Cardiac muscle cell (in vitro differentiated cells and primary cell): ENCODE results near the gene PITX1. TPM values are rescaled to one million over a fixed set of nuclear protein-coding genes. Genes with fewer than 3 reads are reported as not detected.
"Not testable (repeated sequence)": the region's sequence is repeated elsewhere in the genome, so short reads cannot be mapped to it uniquely, and the experiment has no call there.

Source experiments
- DNase-seq, 2 donors: peaks; one replicate each; pipeline versions ENCODE4 v3.0.0 to v3.0.0-alpha.2; 2010 to 2017; ENCODE audit warnings: low read depth in 1 of 2, low spot score in 1 of 2
- H3K27ac ChIP-seq: fragments of 200-600 bp; sonication (generic); 2 replicates; pipeline ENCODE4 v1.5.1; 2016
- H3K27me3 ChIP-seq: fragments of 200-600 bp; sonication (generic); 2 replicates; pipeline ENCODE4 v1.6.0; 2016; ENCODE audit warnings: control low read depth
- H3K36me3 ChIP-seq: fragments of 200-600 bp; sonication (generic); 2 replicates; pipeline ENCODE4 v1.5.1; 2016; ENCODE audit warnings: control low read depth
- H3K4me1 ChIP-seq: fragments of 200-600 bp; sonication (generic); 2 replicates; pipeline ENCODE4 v1.8.1; 2017; ENCODE audit warnings: low read depth, mild to moderate bottlenecking, mixed run types
- H3K4me3 ChIP-seq: fragments of 200-600 bp; sonication (generic); 2 replicates; pipeline ENCODE4 v1.5.1; 2016; ENCODE audit warnings: mild to moderate bottlenecking
- H3K9me3 ChIP-seq: fragments of 200-600 bp; sonication (generic); 2 replicates; pipeline ENCODE4 v1.5.1; 2017; ENCODE audit warnings: low read depth, mild to moderate bottlenecking, control low read depth
- CTCF ChIP-seq: IDR thresholded peaks from 2 replicates; pipeline ENCODE4 v1.5.1; 2012; ENCODE audit warnings: low read depth, mild to moderate bottlenecking, low read length
- polyA plus RNA-seq: library from polyadenylated mRNA; unstranded; fragments of >200 nt; fragmentation: Nextera tagmentation; extraction: Ambion mirVana; gene quantifications from 2 replicates; pipeline ENCODE4 v1.2.1, GENCODE V29; 2016
- total RNA-seq: library from RNA; depleted of rRNA; stranded (reverse); fragments of >200 nt; gene quantifications from 2 replicates; pipeline ENCODE4 v1.2.3, GENCODE V29; 2016

The PITX1 gene
- total and polyA plus RNA-seq, 2 experiments from 2014 or later, result 0.35 TPM; not detected in 1

GRCh38 chr5:135008556-135008955, 25.5 kb downstream of the PITX1 start:
- H3K36me3 ChIP-seq, result no peaks in the 10 kb centered on the region
- no peak for DNase-seq
- H3K27me3 ChIP-seq, result peaks cover 37% of the 10 kb centered on the region
- no peak overlapping the region for H3K27ac ChIP-seq
- H3K4me3 ChIP-seq, result no peak overlapping the region
- no peaks in the 10 kb centered on the region for H3K9me3 ChIP-seq
- H3K4me1 ChIP-seq, result no peaks in the 10 kb centered on the region
- TF ChIP-seq CTCF, result no peak

GRCh38 chr5:135007749-135008363, 26.2 kb downstream of the PITX1 start:
- H3K4me1 ChIP-seq, result no peaks in the 10 kb centered on the region
- H3K27me3 ChIP-seq, result peaks cover 32% of the 10 kb centered on the region
- H3K27ac ChIP-seq, result no peak overlapping the region
- no peaks in the 10 kb centered on the region for H3K9me3 ChIP-seq
- TF ChIP-seq CTCF, result no peak
- no peaks in the 10 kb centered on the region for H3K36me3 ChIP-seq
- DNase-seq, result no peak
- no peak overlapping the region for H3K4me3 ChIP-seq

- no peak for DNase-seq
Observed at GRCh38 chr5:135007305-135007704, 26.7 kb downstream of the PITX1 start.

GRCh38 chr5:135005076-135005475, 29.0 kb downstream of the PITX1 start:
- TF ChIP-seq CTCF, result no peak
- Histone ChIP-seq H3K4me1 (no peaks in the 10 kb centered on the region), H3K4me3 (no peak overlapping the region), H3K27me3 (peaks cover 15% of the 10 kb centered on the region), H3K9me3 (no peaks in the 10 kb centered on the region), H3K27ac (no peak overlapping the region), H3K36me3 (no peaks in the 10 kb centered on the region)
- no peak for DNase-seq

More at GRCh38 chr5:135007305-135007704, 26.7 kb downstream of the PITX1 start:
- H3K27me3 ChIP-seq, result peaks cover 28% of the 10 kb centered on the region
- no peak for TF ChIP-seq CTCF
- H3K4me3 ChIP-seq, result no peak overlapping the region
- H3K27ac ChIP-seq, result no peak overlapping the region
- no peaks in the 10 kb centered on the region for H3K36me3 ChIP-seq
- H3K9me3 ChIP-seq, result no peaks in the 10 kb centered on the region
- H3K4me1 ChIP-seq, result no peaks in the 10 kb centered on the region

GRCh38 chr5:135004376-135004775, 29.7 kb downstream of the PITX1 start:
- H3K4me1 ChIP-seq, result no peaks in the 10 kb centered on the region
- H3K27me3 ChIP-seq, result peaks cover 8% of the 10 kb centered on the region
- no peak for DNase-seq
- TF ChIP-seq CTCF, result no peak
- H3K27ac ChIP-seq, result no peak overlapping the region
- H3K4me3 ChIP-seq, result no peak overlapping the region
- no peaks in the 10 kb centered on the region for H3K36me3 ChIP-seq
- no peaks in the 10 kb centered on the region for H3K9me3 ChIP-seq

GRCh38 chr5:134998068-134998467, 36.0 kb downstream of the PITX1 start:
- H3K36me3 ChIP-seq, DNase-seq, H3K9me3 ChIP-seq, H3K4me3 ChIP-seq, H3K27me3 ChIP-seq, H3K4me1 ChIP-seq, H3K27ac ChIP-seq: not testable (repeated sequence)
